Activated B cell treated with CpG ODN at 0.5 μM for 24 hours (primary cell): ENCODE measurements around the gene ARHGAP9. TPM values are rescaled to one million over a fixed set of nuclear protein-coding genes. Genes with fewer than 3 reads are reported as not detected.

ENCODE experiments used
- ATAC-seq: fragments of 200-7000 bp; cut with Tn5 transposase; one replicate; pipeline ENCODE4 v1.10.0; 2021; ENCODE audit warnings: low read depth, mild to moderate bottlenecking, moderate library complexity
- CTCF ChIA-PET: fragments of 350-600 bp; sonication (Branson Sonifier 250); formaldehyde crosslinking; loops from one replicate; lab custom pipeline; 2021; ENCODE audit warnings: antibody characterized with exemption; lab: Charles Lee
- POLR2A ChIA-PET: fragments of 350-600 bp; sonication (Branson Sonifier 250); formaldehyde crosslinking; loops from one replicate; lab custom pipeline; 2021; ENCODE audit warnings: antibody characterized with exemption; lab: Charles Lee
- DNase-seq: peaks from one replicate; pipeline ENCODE4 v3.0.0; 2022
- H3K27ac Mint-ChIP-seq: one replicate; pipeline ENCODE4 v1.8.0; 2020; ENCODE audit warnings: mixed read lengths
- H3K27me3 Mint-ChIP-seq: one replicate; pipeline ENCODE4 v1.8.0; 2021; ENCODE audit warnings: mixed read lengths
- H3K36me3 Mint-ChIP-seq: one replicate; pipeline ENCODE4 v1.8.0; 2021; ENCODE audit warnings: low read depth, mixed read lengths
- H3K4me1 Mint-ChIP-seq: one replicate; pipeline ENCODE4 v1.8.0; 2021; ENCODE audit warnings: mixed read lengths
- H3K4me3 Mint-ChIP-seq: one replicate; pipeline ENCODE4 v1.8.0; 2020; ENCODE audit warnings: mild to moderate bottlenecking, mixed read lengths
- H3K9me3 Mint-ChIP-seq: one replicate; pipeline ENCODE4 v1.8.0; 2020; ENCODE audit warnings: mixed read lengths
- intact Hi-C: fragments of 100-400 bp; cut with micrococcal nuclease; formaldehyde crosslinking; loops from one replicate; pipeline ENCODE4 v1.15.1; 2024
- total RNA-seq: library from RNA; stranded (reverse); gene quantifications from 2 replicates; pipeline ENCODE4 v1.2.3, GENCODE V29; 2022
- TF ChIP-seq, protein P1 (sequence below): fragments of 200-600 bp; IDR thresholded peaks from one replicate; pipeline ENCODE4 v1.8.0; 2022; ENCODE audit warnings: antibody characterized with exemption, mild to moderate bottlenecking

Gene ARHGAP9
- total RNA-seq, 1 donor from 2014 or later, result 98.8 TPM

DNA sequence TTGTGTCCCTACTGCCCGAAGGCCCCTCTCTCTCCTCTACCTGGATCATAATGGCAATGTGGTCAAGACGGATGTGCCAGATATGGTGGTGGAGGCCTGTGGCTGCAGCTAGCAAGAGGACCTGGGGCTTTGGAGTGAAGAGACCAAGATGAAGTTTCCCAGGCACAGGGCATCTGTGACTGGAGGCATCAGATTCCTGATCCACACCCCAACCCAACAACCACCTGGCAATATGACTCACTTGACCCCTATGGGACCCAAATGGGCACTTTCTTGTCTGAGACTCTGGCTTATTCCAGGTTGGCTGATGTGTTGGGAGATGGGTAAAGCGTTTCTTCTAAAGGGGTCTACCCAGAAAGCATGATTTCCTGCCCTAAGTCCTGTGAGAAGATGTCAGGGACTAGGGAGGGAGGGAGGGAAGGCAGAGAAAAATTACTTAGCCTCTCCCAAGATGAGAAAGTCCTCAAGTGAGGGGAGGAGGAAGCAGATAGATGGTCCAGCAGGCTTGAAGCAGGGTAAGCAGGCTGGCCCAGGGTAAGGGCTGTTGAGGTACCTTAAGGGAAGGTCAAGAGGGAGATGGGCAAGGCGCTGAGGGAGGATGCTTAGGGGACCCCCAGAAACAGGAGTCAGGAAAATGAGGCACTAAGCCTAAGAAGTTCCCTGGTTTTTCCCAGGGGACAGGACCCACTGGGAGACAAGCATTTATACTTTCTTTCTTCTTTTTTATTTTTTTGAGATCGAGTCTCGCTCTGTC lies 22.8 kb downstream of the ARHGAP9 start:
- ChIA-PET CTCF (interaction anchor here (5.0 to 6.7 kb wide), 3 partner anchors 20 to 195 kb away, joined by 58 to 74 read pairs (median 67); partner anchors contain the start of gene ARHGAP9), POLR2A (no interaction called here)
- peaks cover 10% of the 10 kb centered on the region for H3K36me3 Mint-ChIP-seq
- DNase-seq (no peak), ATAC-seq (no peak)
- H3K4me1 Mint-ChIP-seq, result peaks cover 44% of the 10 kb centered on the region
- TF ChIP-seq, protein P1, sequence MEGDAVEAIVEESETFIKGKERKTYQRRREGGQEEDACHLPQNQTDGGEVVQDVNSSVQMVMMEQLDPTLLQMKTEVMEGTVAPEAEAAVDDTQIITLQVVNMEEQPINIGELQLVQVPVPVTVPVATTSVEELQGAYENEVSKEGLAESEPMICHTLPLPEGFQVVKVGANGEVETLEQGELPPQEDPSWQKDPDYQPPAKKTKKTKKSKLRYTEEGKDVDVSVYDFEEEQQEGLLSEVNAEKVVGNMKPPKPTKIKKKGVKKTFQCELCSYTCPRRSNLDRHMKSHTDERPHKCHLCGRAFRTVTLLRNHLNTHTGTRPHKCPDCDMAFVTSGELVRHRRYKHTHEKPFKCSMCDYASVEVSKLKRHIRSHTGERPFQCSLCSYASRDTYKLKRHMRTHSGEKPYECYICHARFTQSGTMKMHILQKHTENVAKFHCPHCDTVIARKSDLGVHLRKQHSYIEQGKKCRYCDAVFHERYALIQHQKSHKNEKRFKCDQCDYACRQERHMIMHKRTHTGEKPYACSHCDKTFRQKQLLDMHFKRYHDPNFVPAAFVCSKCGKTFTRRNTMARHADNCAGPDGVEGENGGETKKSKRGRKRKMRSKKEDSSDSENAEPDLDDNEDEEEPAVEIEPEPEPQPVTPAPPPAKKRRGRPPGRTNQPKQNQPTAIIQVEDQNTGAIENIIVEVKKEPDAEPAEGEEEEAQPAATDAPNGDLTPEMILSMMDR, result no peak
- H3K9me3 Mint-ChIP-seq, result no peaks in the 10 kb centered on the region
- H3K27ac Mint-ChIP-seq, result peak overlapping the region; percentile 41
- H3K27me3 Mint-ChIP-seq, result no peaks in the 10 kb centered on the region
- no peak overlapping the region for H3K4me3 Mint-ChIP-seq
- intact Hi-C loops, result loop anchor here (1.0 to 10.0 kb wide), 3 partner anchors 194 to 332 kb away; partner anchors contain the start of gene LRP1

DNA sequence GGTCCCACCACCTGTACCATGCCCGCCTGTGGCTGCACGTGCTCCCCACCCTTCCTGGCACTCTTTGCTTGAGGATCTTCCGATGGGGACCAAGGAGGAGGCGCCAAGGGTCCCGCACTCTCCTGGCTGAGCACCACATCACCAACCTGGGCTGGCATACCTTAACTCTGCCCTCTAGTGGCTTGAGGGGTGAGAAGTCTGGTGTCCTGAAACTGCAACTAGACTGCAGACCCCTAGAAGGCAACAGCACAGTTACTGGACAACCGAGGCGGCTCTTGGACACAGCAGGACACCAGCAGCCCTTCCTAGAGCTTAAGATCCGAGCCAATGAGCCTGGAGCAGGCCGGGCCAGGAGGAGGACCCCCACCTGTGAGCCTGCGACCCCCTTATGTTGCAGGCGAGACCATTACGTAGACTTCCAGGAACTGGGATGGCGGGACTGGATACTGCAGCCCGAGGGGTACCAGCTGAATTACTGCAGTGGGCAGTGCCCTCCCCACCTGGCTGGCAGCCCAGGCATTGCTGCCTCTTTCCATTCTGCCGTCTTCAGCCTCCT lies 23.4 kb downstream of the ARHGAP9 start:
- H3K4me3 Mint-ChIP-seq, result peak overlapping the region; percentile 76
- intact Hi-C loops, result loop anchor here (1.0 to 10.0 kb wide), 3 partner anchors 193 to 331 kb away; partner anchors contain the start of gene LRP1
- no peaks in the 10 kb centered on the region for H3K9me3 Mint-ChIP-seq
- TF ChIP-seq, protein P1, result no peak
- H3K4me1 Mint-ChIP-seq, result peaks cover 39% of the 10 kb centered on the region
- POLR2A ChIA-PET, result interaction anchor here (0.6 to 0.8 kb wide), 2 partner anchors 26 to 344 kb away, joined by 3 read pairs; no protein-coding TSS in a partner anchor
- CTCF ChIA-PET, result interaction anchor here (0.8 to 5.4 kb wide), 12 partner anchors 10 to 214 kb away, joined by 3 to 67 read pairs (median 3); partner anchors contain the start of gene INHBC
- ATAC-seq (peak; percentile 35), DNase-seq (peak; percentile 36)
- peak overlapping the region; percentile 57 for H3K27ac Mint-ChIP-seq
- H3K27me3 Mint-ChIP-seq, result no peaks in the 10 kb centered on the region
- H3K36me3 Mint-ChIP-seq, result peaks cover 8% of the 10 kb centered on the region

DNA sequence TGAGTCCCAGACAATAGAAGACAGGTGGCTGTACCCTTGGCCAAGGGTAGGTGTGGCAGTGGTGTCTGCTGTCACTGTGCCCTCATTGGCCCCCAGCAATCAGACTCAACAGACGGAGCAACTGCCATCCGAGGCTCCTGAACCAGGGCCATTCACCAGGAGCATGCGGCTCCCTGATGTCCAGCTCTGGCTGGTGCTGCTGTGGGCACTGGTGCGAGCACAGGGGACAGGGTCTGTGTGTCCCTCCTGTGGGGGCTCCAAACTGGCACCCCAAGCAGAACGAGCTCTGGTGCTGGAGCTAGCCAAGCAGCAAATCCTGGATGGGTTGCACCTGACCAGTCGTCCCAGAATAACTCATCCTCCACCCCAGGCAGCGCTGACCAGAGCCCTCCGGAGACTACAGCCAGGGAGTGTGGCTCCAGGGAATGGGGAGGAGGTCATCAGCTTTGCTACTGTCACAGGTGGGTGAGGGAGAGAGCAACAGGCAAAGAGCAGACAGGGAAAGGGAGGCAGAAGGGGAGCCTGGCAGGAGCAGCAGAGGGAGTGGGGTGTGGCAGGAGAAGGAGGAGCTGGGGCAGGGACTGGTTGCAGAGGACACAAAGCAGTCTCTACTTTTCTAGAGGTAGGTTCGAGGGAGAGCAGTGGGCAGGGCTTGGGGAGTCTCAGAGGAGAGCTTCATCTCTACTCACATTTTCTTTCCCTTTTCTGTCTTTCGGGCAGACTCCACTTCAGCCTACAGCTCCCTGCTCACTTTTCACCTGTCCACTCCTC lies 24.1 kb downstream of the ARHGAP9 start:
- no peaks in the 10 kb centered on the region for H3K27me3 Mint-ChIP-seq
- ATAC-seq, result no peak

DNA sequence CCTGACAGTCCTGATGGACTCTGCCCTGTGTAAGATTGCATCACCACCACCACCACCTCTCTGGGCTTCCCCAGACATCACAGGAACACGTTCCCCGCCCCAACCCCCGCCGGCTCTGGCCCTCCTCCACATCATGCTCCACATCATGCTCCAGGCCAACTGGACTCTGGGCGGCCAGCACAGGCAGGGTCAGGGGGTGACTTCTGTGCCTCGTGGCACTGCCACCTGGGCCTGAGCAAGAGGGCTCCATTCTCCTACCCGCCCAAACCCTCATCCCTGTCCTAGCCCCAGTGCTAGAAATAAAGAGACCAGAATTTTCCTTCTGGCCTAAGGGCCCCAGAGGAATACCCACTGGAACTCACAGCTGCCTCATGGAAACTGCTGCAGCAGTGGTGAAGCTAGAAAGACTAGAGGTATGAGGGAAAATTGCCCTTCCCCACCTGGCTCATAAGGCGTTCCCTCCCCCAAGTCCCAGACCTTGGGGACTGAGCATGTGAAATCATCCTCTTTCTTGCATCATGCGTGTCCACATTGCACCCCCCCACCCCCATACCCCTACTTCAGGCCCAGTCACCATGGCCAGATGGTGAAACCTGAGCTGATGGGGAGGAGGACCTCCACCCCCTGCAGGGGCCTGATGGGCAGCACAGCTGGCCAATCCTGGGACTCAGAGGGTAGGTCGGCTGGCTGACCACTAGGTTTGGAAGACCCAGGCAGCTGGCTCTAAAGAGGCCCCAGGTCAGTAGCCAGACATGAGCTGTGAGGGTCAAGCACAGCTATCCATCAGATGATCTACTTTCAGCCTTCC lies 24.9 kb downstream of the ARHGAP9 start, which contains the start of gene INHBE:
INHBE (plus strand) TSS at position 742 of the 808 bp plus-strand sequence. CDS start 230 bp downstream, outside the sequence.
- ChIA-PET CTCF (interaction anchor here (0.9 to 5.4 kb wide), 11 partner anchors 21 to 331 kb away, joined by 3 to 67 read pairs (median 3); partner anchors contain the start of gene INHBC), POLR2A (interaction anchor here (0.6 to 1.0 kb wide), 4 partner anchors 22 to 1304 kb away, joined by 3 to 4 read pairs (median 4); partner anchors contain the start of genes EEF1AKMT3 and METTL1)
- DNase-seq (no peak), ATAC-seq (no peak)
- peak within 1 kb of the TSS; percentile 76 for H3K4me3 Mint-ChIP-seq
- intact Hi-C loops, result loop anchor here (5.0 to 10.0 kb wide), 2 partner anchors 288 to 330 kb away; partner anchors contain the start of gene LRP1
- peaks cover 29% of the 10 kb centered on the region for H3K4me1 Mint-ChIP-seq
- peaks cover 8% of the 10 kb centered on the region for H3K36me3 Mint-ChIP-seq
- H3K27me3 Mint-ChIP-seq, result no peaks in the 10 kb centered on the region
- H3K9me3 Mint-ChIP-seq, result no peaks in the 10 kb centered on the region
- H3K27ac Mint-ChIP-seq, result peak within 1 kb of the TSS; percentile 57
- TF ChIP-seq, protein P1, result no peak

More for the DNA sequence above, 24.1 kb downstream of the ARHGAP9 start:
- intact Hi-C loops, result loop anchor here (1.0 to 10.0 kb wide), 3 partner anchors 192 to 331 kb away; partner anchors contain the start of gene LRP1
- ChIA-PET CTCF (interaction anchor here (0.8 to 5.4 kb wide), 14 partner anchors 10 to 213 kb away, joined by 3 to 67 read pairs (median 3); partner anchors contain the start of gene INHBC), POLR2A (interaction anchor here (0.6 to 1.0 kb wide), 6 partner anchors 22 to 1305 kb away, joined by 3 to 4 read pairs (median 3); partner anchors contain the start of genes EEF1AKMT3 and METTL1)
- TF ChIP-seq, protein P1, result no peak
- DNase-seq, result no peak
- peaks cover 33% of the 10 kb centered on the region for H3K4me1 Mint-ChIP-seq
- peak overlapping the region; percentile 76 for H3K4me3 Mint-ChIP-seq
- peak overlapping the region; percentile 57 for H3K27ac Mint-ChIP-seq
- H3K9me3 Mint-ChIP-seq, result no peaks in the 10 kb centered on the region
- peaks cover 8% of the 10 kb centered on the region for H3K36me3 Mint-ChIP-seq
